HCT116 (cell line): ENCODE results near the gene TTC33. TPM values are rescaled to one million over a fixed set of nuclear protein-coding genes. Genes with fewer than 3 reads are reported as not detected.

Source experiments
- ATAC-seq: fragments of 200-7000 bp; cut with Tn5 transposase; 2 replicates; pipeline ENCODE4 v1.9.1; 2020; ENCODE audit warnings: mild to moderate bottlenecking, moderate library complexity
- BruUV-seq: library from RNA; stranded (reverse); fragments of 400-500 nt; replicated peaks from 2 replicates; lab custom pipeline; 2021; lab: Mats Ljungman, UMichigan
- CTCF ChIA-PET: fragments of 300-600 bp; sonication (Branson Sonifier 250); formaldehyde crosslinking; loops from one replicate; lab custom pipeline; 2021; ENCODE audit warnings: antibody characterized with exemption; lab: Charles Lee
- POLR2A ChIA-PET: fragments of 300-600, 350-600 bp; sonication (Branson Sonifier 250); formaldehyde crosslinking; loops from one replicate; lab custom pipeline; 2021; ENCODE audit warnings: antibody characterized with exemption; lab: Charles Lee
- RAD21 ChIA-PET, 2 experiments: fragments of 300-600 bp; sonication (Branson Sonifier 250); formaldehyde crosslinking; loops; one replicate each; lab custom pipeline; 2023; ENCODE audit warnings: low total read pairs in 2 of 2; ENCODE audit not compliant: uncharacterized antibody in 2 of 2, unreplicated experiment in 2 of 2, low non-redundant PET in 1 of 2; lab: Charles Lee
- DNase-seq: peaks from one replicate; pipeline ENCODE4 v3.0.0-alpha.2; 2010; ENCODE audit warnings: low read depth, low spot score
- H2AFZ ChIP-seq: fragments of 200-600 bp; shearing (Covaris generic), sonication (generic); 2 replicates; pipeline ENCODE4 v1.6.1; 2017; ENCODE audit warnings: low read depth, mixed run types, mixed read lengths, antibody characterized with exemption, low read length; ENCODE audit not compliant: poor library complexity, severe bottlenecking
- H3K27ac ChIP-seq: 2 replicates; pipeline ENCODE4 v1.5.1; 2012; ENCODE audit warnings: low read depth, low read length
- H3K27me3 ChIP-seq: fragments of 200-600 bp; sonication (generic); 2 replicates; pipeline ENCODE4 v1.6.1; 2016; ENCODE audit warnings: mixed run types, low read length, mixed read lengths; ENCODE audit not compliant: insufficient read depth
- H3K36me3 ChIP-seq, 2 experiments: fragments of 200-500 bp in 1 of 2; fragments of 200-600 bp in 1 of 2; sonication (Bioruptor generic) in 1 of 2; sonication (generic) in 1 of 2; 2 replicates each; pipeline versions ENCODE4 v1.5.1 to v1.6.1; 2014 to 2016; ENCODE audit warnings: low read length in 2 of 2, inconsistent platforms in 1 of 2, mixed read lengths in 1 of 2, mixed run types in 1 of 2; ENCODE audit not compliant: insufficient read depth in 2 of 2, control insufficient read depth in 1 of 2
- H3K4me1 ChIP-seq, 2 experiments: fragments of 200-600 bp in 1 of 2; sonication (generic) in 1 of 2; 2 replicates each; pipeline versions ENCODE4 v1.5.1 to v1.6.1; 2012 to 2017; ENCODE audit warnings: low read length in 2 of 2, inconsistent platforms in 1 of 2, mild to moderate bottlenecking in 1 of 2, mixed read lengths in 1 of 2, mixed run types in 1 of 2, moderate library complexity in 1 of 2; ENCODE audit not compliant: insufficient read depth in 2 of 2, control insufficient read depth in 1 of 2
- H3K4me2 ChIP-seq: fragments of 200-600 bp; sonication (generic); 2 replicates; pipeline ENCODE4 v1.6.1; 2017; ENCODE audit warnings: mixed run types, low read length, mixed read lengths
- H3K4me3 ChIP-seq, 2 experiments: fragments of 200-600 bp in 1 of 2; sonication (generic) in 1 of 2; replicated peaks in 1 of 2; 2 replicates each; pipeline ENCODE4 v1.5.1; 2011 to 2016; ENCODE audit warnings: low read length in 2 of 2, control low read depth in 1 of 2, low read depth in 1 of 2, mild to moderate bottlenecking in 1 of 2, mixed read lengths in 1 of 2, mixed run types in 1 of 2
- H3K79me2 ChIP-seq: fragments of 200-600 bp; sonication (generic); 2 replicates; pipeline ENCODE4 v1.6.1; 2017; ENCODE audit warnings: mild to moderate bottlenecking, mixed run types, low read length, moderate library complexity, mixed read lengths; ENCODE audit not compliant: insufficient read depth
- H3K9ac ChIP-seq: fragments of 200-600 bp; sonication (generic); 2 replicates; pipeline ENCODE4 v1.6.1; 2016; ENCODE audit warnings: low read length, mixed read lengths
- H3K9me2 ChIP-seq: fragments of 200-600 bp; sonication (generic), shearing (Covaris generic); 2 replicates; pipeline ENCODE4 v1.6.1; 2017; ENCODE audit warnings: mixed run types, mild to moderate bottlenecking, moderate library complexity; ENCODE audit not compliant: insufficient read depth
- H3K9me3 ChIP-seq, 2 experiments: fragments of 200-500 bp in 1 of 2; fragments of 200-600 bp in 1 of 2; sonication (Bioruptor generic) in 1 of 2; sonication (generic) in 1 of 2; 2 replicates each; pipeline ENCODE4 v1.6.1; 2014 to 2017; ENCODE audit warnings: low read length in 2 of 2, mixed read lengths in 2 of 2, inconsistent platforms in 1 of 2, low read depth in 1 of 2, mild to moderate bottlenecking in 1 of 2, mixed run types in 1 of 2, moderate library complexity in 1 of 2; ENCODE audit not compliant: control insufficient read depth in 1 of 2, insufficient read depth in 1 of 2
- H4K20me1 ChIP-seq: fragments of 200-600 bp; sonication (generic), shearing (Covaris generic); 2 replicates; pipeline ENCODE4 v1.6.1; 2017; ENCODE audit warnings: mixed run types, mild to moderate bottlenecking, moderate library complexity; ENCODE audit not compliant: insufficient read depth
- CBX3 ChIP-seq: IDR thresholded peaks from 2 replicates; pipeline ENCODE4 v1.6.1; 2012; ENCODE audit warnings: low read depth
- CEBPB ChIP-seq: IDR thresholded peaks from 2 replicates; pipeline ENCODE4 v1.6.1; 2012; ENCODE audit warnings: low read depth
- EGR1 ChIP-seq: IDR thresholded peaks from 2 replicates; pipeline ENCODE4 v1.6.1; 2012; ENCODE audit warnings: low read depth
- ELF1 ChIP-seq: IDR thresholded peaks from 2 replicates; pipeline ENCODE4 v1.6.1; 2012; ENCODE audit warnings: low read depth, borderline replicate concordance
- ZNF274 ChIP-seq: fragments of 200-500 bp; sonication (Bioruptor generic); IDR thresholded peaks from 2 replicates; pipeline ENCODE4 v1.6.1; 2014; ENCODE audit warnings: mild to moderate bottlenecking, low read depth, low read length, inconsistent platforms
- intact Hi-C: fragments of 100-400 bp; cut with micrococcal nuclease; formaldehyde crosslinking; loops from 2 replicates; pipeline ENCODE4 v1.10.0; 2022
- total RNA-seq: library from RNA; stranded (reverse); gene quantifications from one replicate; pipeline ENCODE4 v1.2.1, GENCODE V29; 2021; ENCODE audit not compliant: unreplicated experiment
- TF ChIP-seq, protein P1 (sequence below): IDR thresholded peaks from 2 replicates; pipeline ENCODE4 v1.6.1; 2011; ENCODE audit warnings: mild to moderate bottlenecking, low read length, moderate library complexity; ENCODE audit not compliant: insufficient replicate concordance; ENCODE audit errors: extremely low read depth
- TF ChIP-seq, protein P2 (sequence below): IDR thresholded peaks from 2 replicates; pipeline ENCODE4 v1.6.1; 2012

TTC33 gene
- total RNA-seq, 1 experiment from 2014 or later: 14.5 TPM

DNA sequence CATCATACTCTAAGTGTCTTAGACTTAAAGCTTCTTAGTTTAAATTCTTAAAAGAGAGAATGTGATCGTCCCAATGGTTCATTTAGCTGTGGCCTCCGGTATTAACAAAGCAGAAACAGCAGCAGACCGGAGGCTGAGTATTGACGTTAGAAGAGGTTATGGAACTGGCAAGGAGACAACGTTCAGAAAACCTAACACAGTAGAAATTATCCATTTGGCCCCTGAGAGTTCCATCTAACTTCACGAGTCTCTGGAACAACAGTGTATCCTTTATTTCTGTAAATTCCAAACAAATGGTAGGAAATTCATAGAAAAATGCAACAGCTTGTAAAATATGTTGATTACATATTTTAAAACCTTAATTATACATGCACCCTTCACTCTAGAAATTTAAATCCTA, 183.4 kb downstream of the TTC33 start (continued):
- no peak for TF ChIP-seq ZNF274
- no peak for TF ChIP-seq EGR1
- TF ChIP-seq CEBPB: no peak
- TF ChIP-seq, protein P1, sequence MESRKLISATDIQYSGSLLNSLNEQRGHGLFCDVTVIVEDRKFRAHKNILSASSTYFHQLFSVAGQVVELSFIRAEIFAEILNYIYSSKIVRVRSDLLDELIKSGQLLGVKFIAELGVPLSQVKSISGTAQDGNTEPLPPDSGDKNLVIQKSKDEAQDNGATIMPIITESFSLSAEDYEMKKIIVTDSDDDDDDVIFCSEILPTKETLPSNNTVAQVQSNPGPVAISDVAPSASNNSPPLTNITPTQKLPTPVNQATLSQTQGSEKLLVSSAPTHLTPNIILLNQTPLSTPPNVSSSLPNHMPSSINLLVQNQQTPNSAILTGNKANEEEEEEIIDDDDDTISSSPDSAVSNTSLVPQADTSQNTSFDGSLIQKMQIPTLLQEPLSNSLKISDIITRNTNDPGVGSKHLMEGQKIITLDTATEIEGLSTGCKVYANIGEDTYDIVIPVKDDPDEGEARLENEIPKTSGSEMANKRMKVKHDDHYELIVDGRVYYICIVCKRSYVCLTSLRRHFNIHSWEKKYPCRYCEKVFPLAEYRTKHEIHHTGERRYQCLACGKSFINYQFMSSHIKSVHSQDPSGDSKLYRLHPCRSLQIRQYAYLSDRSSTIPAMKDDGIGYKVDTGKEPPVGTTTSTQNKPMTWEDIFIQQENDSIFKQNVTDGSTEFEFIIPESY: no peak
- TF ChIP-seq, protein P2, sequence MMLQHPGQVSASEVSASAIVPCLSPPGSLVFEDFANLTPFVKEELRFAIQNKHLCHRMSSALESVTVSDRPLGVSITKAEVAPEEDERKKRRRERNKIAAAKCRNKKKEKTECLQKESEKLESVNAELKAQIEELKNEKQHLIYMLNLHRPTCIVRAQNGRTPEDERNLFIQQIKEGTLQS: no peak
- TF ChIP-seq, all 23 proteins: peak for 0

DNA sequence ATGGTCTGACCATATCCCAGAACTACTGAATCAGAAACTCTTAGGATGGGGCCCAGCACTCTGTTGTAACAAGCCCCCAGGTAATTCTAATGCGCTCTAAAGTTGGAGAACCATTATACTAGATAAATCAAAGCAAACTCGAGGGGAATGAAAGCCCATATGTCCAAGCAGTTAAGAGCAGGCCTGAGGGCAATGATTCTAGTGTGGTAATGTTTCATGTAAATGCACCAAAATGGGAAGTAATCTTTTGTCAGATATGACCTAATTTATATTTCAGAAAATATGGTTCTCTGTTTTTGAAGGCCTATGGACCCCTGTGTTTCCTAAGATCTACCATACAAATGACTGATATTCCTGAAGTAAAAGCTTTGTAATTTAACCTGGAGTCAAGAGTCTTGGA, 184.0 kb downstream of the TTC33 start:
- no TSS peak for BruUV-seq
- H3K4me1 ChIP-seq: no peaks in the 10 kb centered on the region
- intact Hi-C loops: no loop called here
- ChIA-PET RAD21 (no interaction called here), CTCF (no interaction called here), POLR2A (no interaction called here)
- H3K9me3 ChIP-seq: no peaks in the 10 kb centered on the region
- H3K9ac ChIP-seq: no peak overlapping the region
- H2AFZ ChIP-seq: no peak overlapping the region
- H3K4me2 ChIP-seq: no peak overlapping the region
- H4K20me1 ChIP-seq: no peaks in the 10 kb centered on the region
- TF ChIP-seq, protein P1: no peak
- TF ChIP-seq ELF1 (no peak), ZNF274 (no peak), CBX3 (no peak)
- H3K79me2 ChIP-seq: no peaks in the 10 kb centered on the region
- ATAC-seq (no peak), DNase-seq (no peak)
- H3K4me3 ChIP-seq: no peak overlapping the region
- H3K36me3 ChIP-seq: no peaks in the 10 kb centered on the region
- no peaks in the 10 kb centered on the region for H3K27me3 ChIP-seq
- H3K27ac ChIP-seq: no peak overlapping the region
- H3K9me2 ChIP-seq: no peaks in the 10 kb centered on the region; the same call in 1 of the 2 replicates
